Loucy (cell line): Measurements from ENCODE around the gene MRTFA.

Experiments
- EZH2phosphoT487 ChIP-seq: fragments of 200-600 bp; IDR thresholded peaks from 2 replicates; pipeline ENCODE4 v1.6.1; 2018; ENCODE audit warnings: antibody characterized with exemption, mild to moderate bottlenecking, moderate library complexity, borderline replicate concordance
- TF ChIP-seq, protein P1 (sequence below): fragments of 200-600 bp; sonication (generic); conservative IDR thresholded peaks from 2 replicates; pipeline ENCODE4 v1.5.1; 2014; ENCODE audit warnings: mild to moderate bottlenecking, antibody characterized with exemption, low read length

DNA sequence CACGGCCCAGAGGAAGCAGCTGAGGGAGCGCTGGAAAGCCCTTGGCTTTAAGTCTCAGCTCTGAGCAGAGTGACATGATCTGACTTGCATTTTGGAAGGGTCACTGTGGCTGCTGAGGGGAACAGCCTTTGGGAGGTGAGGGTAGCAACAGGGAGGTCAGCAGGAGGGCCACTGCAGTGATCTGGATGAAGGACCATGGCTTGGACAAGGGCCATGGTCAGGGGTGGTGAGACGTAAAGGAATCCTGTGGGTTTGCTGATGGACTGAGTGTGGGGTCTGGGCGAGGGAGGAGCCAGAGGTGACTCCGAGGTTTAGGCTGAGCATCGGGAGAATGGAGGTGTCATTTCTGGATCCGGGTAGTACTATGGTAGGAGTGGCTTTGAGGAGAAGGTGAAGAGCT, 232.9 kb downstream of the MRTFA start:
- TF ChIP-seq, protein P1, sequence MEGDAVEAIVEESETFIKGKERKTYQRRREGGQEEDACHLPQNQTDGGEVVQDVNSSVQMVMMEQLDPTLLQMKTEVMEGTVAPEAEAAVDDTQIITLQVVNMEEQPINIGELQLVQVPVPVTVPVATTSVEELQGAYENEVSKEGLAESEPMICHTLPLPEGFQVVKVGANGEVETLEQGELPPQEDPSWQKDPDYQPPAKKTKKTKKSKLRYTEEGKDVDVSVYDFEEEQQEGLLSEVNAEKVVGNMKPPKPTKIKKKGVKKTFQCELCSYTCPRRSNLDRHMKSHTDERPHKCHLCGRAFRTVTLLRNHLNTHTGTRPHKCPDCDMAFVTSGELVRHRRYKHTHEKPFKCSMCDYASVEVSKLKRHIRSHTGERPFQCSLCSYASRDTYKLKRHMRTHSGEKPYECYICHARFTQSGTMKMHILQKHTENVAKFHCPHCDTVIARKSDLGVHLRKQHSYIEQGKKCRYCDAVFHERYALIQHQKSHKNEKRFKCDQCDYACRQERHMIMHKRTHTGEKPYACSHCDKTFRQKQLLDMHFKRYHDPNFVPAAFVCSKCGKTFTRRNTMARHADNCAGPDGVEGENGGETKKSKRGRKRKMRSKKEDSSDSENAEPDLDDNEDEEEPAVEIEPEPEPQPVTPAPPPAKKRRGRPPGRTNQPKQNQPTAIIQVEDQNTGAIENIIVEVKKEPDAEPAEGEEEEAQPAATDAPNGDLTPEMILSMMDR, result no peak
- no peak for TF ChIP-seq EZH2phosphoT487
